H1 (cell line): ENCODE measurements around the gene VIT.

Experiments
- CTCF ChIP-seq, 3 experiments: IDR thresholded peaks; 1 replicate in 2 of 3; 2 replicates in 1 of 3; pipeline versions ENCODE4 v1.5.1 to v1.6.1; 2011; ENCODE audit warnings: low read length in 3 of 3, mild to moderate bottlenecking in 3 of 3, inconsistent platforms in 2 of 3, low read depth in 1 of 3, moderate library complexity in 1 of 3; ENCODE audit not compliant: insufficient read depth in 1 of 3; ENCODE audit errors: control extremely low read depth in 1 of 3
- EP300 ChIP-seq, 2 experiments: IDR thresholded peaks; 1 replicate in 1 of 2; 2 replicates in 1 of 2; pipeline ENCODE4 v1.6.1; 2011 to 2012; ENCODE audit warnings: low read depth in 2 of 2, low read length in 2 of 2, mild to moderate bottlenecking in 2 of 2, borderline replicate concordance in 1 of 2, inconsistent platforms in 1 of 2, moderate library complexity in 1 of 2
- MAX ChIP-seq: IDR thresholded peaks from 2 replicates; pipeline ENCODE4 v1.6.1; 2012; ENCODE audit warnings: inconsistent platforms
- POLR2A ChIP-seq, 2 experiments: IDR thresholded peaks; 1 replicate in 1 of 2; 2 replicates in 1 of 2; pipeline ENCODE4 v1.6.1; 2011; ENCODE audit warnings: low read depth in 2 of 2, low read length in 2 of 2, mild to moderate bottlenecking in 2 of 2; ENCODE audit errors: control extremely low read depth in 1 of 2
- USF2 ChIP-seq: IDR thresholded peaks from 2 replicates; pipeline ENCODE4 v1.6.1; 2011; ENCODE audit warnings: low read length, improper control_type of control experiment

- TF ChIP-seq USF2 (no peak), POLR2A (IDR thresholded peaks at IDR 0.05; ENCODE audit: control extremely low read depth in 1 of 2, low read depth in 2 of 2, low read length in 2 of 2) (no peak), EP300 (IDR thresholded peaks at IDR 0.05; ENCODE audit: borderline replicate concordance in 1 of 2, low read depth in 2 of 2, low read length in 2 of 2) (no peak), CTCF (IDR thresholded peaks at IDR 0.05; ENCODE audit: control extremely low read depth in 1 of 3, insufficient read depth in 1 of 3, low read depth in 1 of 3, low read length in 3 of 3) (no peak), MAX (no peak)
These were observed 14.5 kb downstream of the VIT start for GRCh38 chr2:36710858-36711515.
